ENCODE results near the gene ANAPC1.
"Not testable (repeated sequence)": the region's sequence is repeated elsewhere in the genome, so short reads cannot be mapped to it uniquely, and the experiment has no call there.

- TF ChIP-seq CTCF, EP300 (IDR thresholded peaks at IDR 0.05): not testable (repeated sequence)
These were observed 158.3 kb downstream of the ANAPC1 start for GRCh38 chr2:111725742-111726141.
